HepG2 (cell line): ENCODE data around the gene NES. TPM values are rescaled to one million over a fixed set of nuclear protein-coding genes. Genes with fewer than 3 reads are reported as not detected.
A peak's percentile ranks its signal among the peaks of the same experiment; 100 is the strongest.

Experiments used
- CC2D1A ChIP-seq: sonication (generic); formaldehyde crosslinking; IDR thresholded peaks from 2 replicates; pipeline ENCODE4 v1.8.1; 2023; ENCODE audit warnings: mild to moderate bottlenecking, missing genetic modification reagents
- CREBL2 ChIP-seq: sonication (generic); formaldehyde crosslinking; IDR thresholded peaks from 2 replicates; pipeline ENCODE4 v1.8.1; 2023; ENCODE audit warnings: missing genetic modification reagents, mild to moderate bottlenecking, borderline replicate concordance
- GABPB1 ChIP-seq: IDR thresholded peaks from 2 replicates; pipeline ENCODE4 v1.6.1; 2016; ENCODE audit warnings: mild to moderate bottlenecking, missing genetic modification reagents, moderate library complexity, missing compliant biosample characterization
- JARID2 ChIP-seq: sonication (generic); formaldehyde crosslinking; IDR thresholded peaks from 2 replicates; pipeline ENCODE4 v1.8.1; 2023; ENCODE audit warnings: missing genetic modification reagents, inconsistent platforms; ENCODE audit not compliant: insufficient replicate concordance
- MTA1 ChIP-seq: sonication (generic); formaldehyde crosslinking; IDR thresholded peaks from 2 replicates; pipeline ENCODE4 v1.4.0; 2020; ENCODE audit warnings: missing genetic modification reagents, mild to moderate bottlenecking, borderline replicate concordance
- NFE2L1 ChIP-seq: sonication (generic); formaldehyde crosslinking; IDR thresholded peaks from 2 replicates; pipeline ENCODE4 v1.4.0; 2020; ENCODE audit warnings: missing genetic modification reagents, mild to moderate bottlenecking, borderline replicate concordance
- PCBP2 ChIP-seq: fragments of 200-400 bp; formaldehyde crosslinking; optimal IDR thresholded peaks from 2 replicates; pipeline ENCODE3; 2018; ENCODE audit warnings: low read length, low read depth; ENCODE audit not compliant: poor library complexity, severe bottlenecking
- REXO4 ChIP-seq: sonication (generic); formaldehyde crosslinking; IDR thresholded peaks from 2 replicates; pipeline ENCODE4 v1.8.0; 2022; ENCODE audit warnings: missing genetic modification reagents, mild to moderate bottlenecking, borderline replicate concordance
- SALL2 ChIP-seq: sonication (generic); formaldehyde crosslinking; IDR thresholded peaks from 2 replicates; pipeline ENCODE4 v1.8.1; 2023; ENCODE audit warnings: mild to moderate bottlenecking, missing genetic modification reagents, inconsistent platforms
- SOX13 ChIP-seq, 3 experiments: fragments of 450-650 bp in 1 of 3; sonication (generic) in 1 of 3; formaldehyde crosslinking in 1 of 3; IDR thresholded peaks in 2 of 3; conservative IDR thresholded peaks in 1 of 3; 2 replicates each; pipeline versions ENCODE4 v1.5.0 to v1.6.1; 2016 to 2020; ENCODE audit warnings: antibody characterized with exemption in 1 of 3, mild to moderate bottlenecking in 1 of 3, missing compliant biosample characterization in 1 of 3, missing genetic modification reagents in 1 of 3, moderate library complexity in 1 of 3
- SOX6 ChIP-seq, 2 experiments: fragments of 450-650 bp in 1 of 2; sonication (generic) in 1 of 2; formaldehyde crosslinking in 1 of 2; IDR thresholded peaks; 2 replicates each; pipeline versions ENCODE4 v1.4.0 to v1.6.1; 2017 to 2020; ENCODE audit warnings: antibody characterized with exemption in 1 of 2, mild to moderate bottlenecking in 1 of 2, missing genetic modification reagents in 1 of 2
- ZFP36L1 ChIP-seq: sonication (generic); formaldehyde crosslinking; IDR thresholded peaks from 2 replicates; pipeline ENCODE4 v1.8.0; 2022; ENCODE audit warnings: mild to moderate bottlenecking, missing genetic modification reagents, moderate library complexity
- ZNF205 ChIP-seq: IDR thresholded peaks from 2 replicates; pipeline ENCODE4 v1.6.1; 2018; ENCODE audit warnings: missing biosample characterization, missing genetic modification reagents
- ZNF382 ChIP-seq: sonication (generic); formaldehyde crosslinking; IDR thresholded peaks from 2 replicates; pipeline ENCODE4 v1.5.0; 2020; ENCODE audit warnings: missing genetic modification reagents, mild to moderate bottlenecking, borderline replicate concordance
- ZNF414 ChIP-seq: sonication (generic); formaldehyde crosslinking; IDR thresholded peaks from 2 replicates; pipeline ENCODE4 v1.5.0; 2020; ENCODE audit warnings: missing genetic modification reagents
- ZNF609 ChIP-seq: sonication (generic); formaldehyde crosslinking; IDR thresholded peaks from 2 replicates; pipeline ENCODE4 v1.4.0; 2020; ENCODE audit warnings: mild to moderate bottlenecking, missing genetic modification reagents, borderline replicate concordance
- ZNF674 ChIP-seq: sonication (generic); formaldehyde crosslinking; IDR thresholded peaks from 2 replicates; pipeline ENCODE4 v1.5.0; 2020; ENCODE audit warnings: low read depth, mild to moderate bottlenecking, missing genetic modification reagents
- ZNF841 ChIP-seq: sonication (generic); formaldehyde crosslinking; IDR thresholded peaks from 2 replicates; pipeline ENCODE4 v1.8.1; 2023; ENCODE audit warnings: missing genetic modification reagents, borderline replicate concordance
- polyA plus RNA-seq, 8 experiments: library from polyadenylated mRNA; depleted of rRNA in 3 of 8; stranded (reverse) in 7 of 8; unstranded in 1 of 8; fragments of >200 nt; fragmentation: Illumina TruSeq in 4 of 8; extraction: Trizol in 4 of 8; gene quantifications; 2 replicates each; pipeline versions ENCODE4 v1.2.1 to v1.2.3, GENCODE V29; 2011 to 2016; ENCODE audit warnings: low read depth in 4 of 8, missing spikeins in 1 of 8, mixed read lengths in 1 of 8; ENCODE audit not compliant: insufficient read depth in 1 of 8
- total RNA-seq, 5 experiments: library from RNA; depleted of rRNA; stranded (reverse); fragments of >200 nt; fragmentation: Illumina TruSeq; extraction: Trizol; gene quantifications; 2 replicates each; pipeline ENCODE4 v1.2.3, GENCODE V29; 2016; ENCODE audit warnings: low read depth in 1 of 5
- TF ChIP-seq, protein P1 (sequence below): sonication (generic); formaldehyde crosslinking; IDR thresholded peaks from 2 replicates; pipeline ENCODE4 v1.4.0; 2020; ENCODE audit warnings: missing genetic modification reagents, borderline replicate concordance

NES gene
- total and polyA plus RNA-seq, 2 of the 13 experiments (the other 11 are each of a cell fraction or from before 2014, with no cell fraction given): 1.7 to 16.6 TPM

- TF ChIP-seq MTA1 (CRISPR knock-in tag) (peak; percentile 21; the same call in 1 of the 2 replicates), ZNF382 (CRISPR knock-in tag) (no peak), ZNF414 (no peak; the same call in 1 of the 2 replicates), ZFP36L1 (CRISPR knock-in tag) (peak; percentile 62; the same call in 1 of the 2 replicates), CREBL2 (CRISPR knock-in tag) (no peak), GABPB1 (CRISPR knock-in tag) (peak; percentile 91), SOX6 (IDR thresholded peaks at IDR 0.05) (no peak), SOX6 (CRISPR knock-in tag; IDR thresholded peaks at IDR 0.05) (peak; percentile 74), ZNF674 (CRISPR knock-in tag) (0 out of 2 replicates have a peak, but pooled peaks have one; percentile 65), CC2D1A (CRISPR knock-in tag) (no peak), ZNF841 (no peak), JARID2 (CRISPR knock-in tag) (peak; percentile 68), SALL2 (CRISPR knock-in tag) (no peak), ZNF609 (CRISPR knock-in tag) (peak; percentile 58; the same call in 1 of the 2 replicates), SOX13 (IDR thresholded peaks at IDR 0.05) (no peak), SOX13 (CRISPR knock-in tag; conservative IDR thresholded peaks at IDR 0.05 in 1 of 2, IDR thresholded peaks at IDR 0.05 in 1 of 2) (peak in 1 of 2 experiments; percentile 58; a peak in 1 of 4 replicates), REXO4 (CRISPR knock-in tag) (no peak), PCBP2 (no peak), ZNF205 (CRISPR knock-in tag) (peak; percentile 50; the same call in 1 of the 2 replicates), NFE2L1 (CRISPR knock-in tag) (no peak)
- TF ChIP-seq, protein P1, sequence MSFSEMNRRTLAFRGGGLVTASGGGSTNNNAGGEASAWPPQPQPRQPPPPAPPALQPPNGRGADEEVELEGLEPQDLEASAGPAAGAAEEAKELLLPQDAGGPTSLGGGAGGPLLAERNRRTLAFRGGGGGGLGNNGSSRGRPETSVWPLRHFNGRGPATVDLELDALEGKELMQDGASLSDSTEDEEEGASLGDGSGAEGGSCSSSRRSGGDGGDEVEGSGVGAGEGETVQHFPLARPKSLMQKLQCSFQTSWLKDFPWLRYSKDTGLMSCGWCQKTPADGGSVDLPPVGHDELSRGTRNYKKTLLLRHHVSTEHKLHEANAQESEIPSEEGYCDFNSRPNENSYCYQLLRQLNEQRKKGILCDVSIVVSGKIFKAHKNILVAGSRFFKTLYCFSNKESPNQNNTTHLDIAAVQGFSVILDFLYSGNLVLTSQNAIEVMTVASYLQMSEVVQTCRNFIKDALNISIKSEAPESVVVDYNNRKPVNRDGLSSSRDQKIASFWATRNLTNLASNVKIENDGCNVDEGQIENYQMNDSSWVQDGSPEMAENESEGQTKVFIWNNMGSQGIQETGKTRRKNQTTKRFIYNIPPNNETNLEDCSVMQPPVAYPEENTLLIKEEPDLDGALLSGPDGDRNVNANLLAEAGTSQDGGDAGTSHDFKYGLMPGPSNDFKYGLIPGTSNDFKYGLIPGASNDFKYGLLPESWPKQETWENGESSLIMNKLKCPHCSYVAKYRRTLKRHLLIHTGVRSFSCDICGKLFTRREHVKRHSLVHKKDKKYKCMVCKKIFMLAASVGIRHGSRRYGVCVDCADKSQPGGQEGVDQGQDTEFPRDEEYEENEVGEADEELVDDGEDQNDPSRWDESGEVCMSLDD: no peak
These were observed 17.0 kb downstream of the NES start (continued) for GRCh38 chr1:156659988-156660751.
